Measurements from ENCODE around the gene RAB12.
"Not testable (repeated sequence)": the region's sequence is repeated elsewhere in the genome, so short reads cannot be mapped to it uniquely, and the experiment has no call there.

Gene RAB12

GRCh38 chr18:8608795-8609658 is at the start of gene RAB12:
Gene RAB12 (plus strand): TSS chr18:8609437. CDS start chr18:8609440, 3 bp downstream.
- DNase-seq: peak; percentile 88

DNA sequence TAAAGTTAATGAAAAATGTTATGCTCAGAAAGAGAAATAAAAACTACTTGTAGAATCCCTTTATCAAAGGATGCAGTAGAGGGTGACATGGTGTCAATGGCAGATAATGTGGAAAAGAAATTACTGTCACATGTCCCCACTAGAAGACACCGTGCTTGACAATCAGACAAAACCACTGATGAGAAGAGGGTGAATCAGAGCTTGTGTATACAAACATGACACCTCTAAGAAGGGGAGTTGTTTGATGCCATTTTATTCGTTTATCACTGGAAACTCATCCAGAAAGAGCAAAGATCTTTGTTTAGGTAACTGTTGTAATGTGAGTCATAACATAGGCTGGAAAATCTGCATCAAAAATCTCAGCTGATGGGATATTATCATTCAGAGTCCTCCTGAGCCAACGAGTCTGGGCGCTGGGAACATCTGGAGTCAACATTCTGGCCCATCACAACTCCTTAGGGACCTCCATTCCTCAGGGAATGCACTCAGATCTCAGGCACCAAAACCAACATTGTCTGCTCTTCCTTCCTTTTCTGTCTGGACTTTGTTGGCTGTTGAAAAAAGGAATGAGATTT is 49.5 kb upstream of the RAB12 start:
- no peak for DNase-seq

DNA sequence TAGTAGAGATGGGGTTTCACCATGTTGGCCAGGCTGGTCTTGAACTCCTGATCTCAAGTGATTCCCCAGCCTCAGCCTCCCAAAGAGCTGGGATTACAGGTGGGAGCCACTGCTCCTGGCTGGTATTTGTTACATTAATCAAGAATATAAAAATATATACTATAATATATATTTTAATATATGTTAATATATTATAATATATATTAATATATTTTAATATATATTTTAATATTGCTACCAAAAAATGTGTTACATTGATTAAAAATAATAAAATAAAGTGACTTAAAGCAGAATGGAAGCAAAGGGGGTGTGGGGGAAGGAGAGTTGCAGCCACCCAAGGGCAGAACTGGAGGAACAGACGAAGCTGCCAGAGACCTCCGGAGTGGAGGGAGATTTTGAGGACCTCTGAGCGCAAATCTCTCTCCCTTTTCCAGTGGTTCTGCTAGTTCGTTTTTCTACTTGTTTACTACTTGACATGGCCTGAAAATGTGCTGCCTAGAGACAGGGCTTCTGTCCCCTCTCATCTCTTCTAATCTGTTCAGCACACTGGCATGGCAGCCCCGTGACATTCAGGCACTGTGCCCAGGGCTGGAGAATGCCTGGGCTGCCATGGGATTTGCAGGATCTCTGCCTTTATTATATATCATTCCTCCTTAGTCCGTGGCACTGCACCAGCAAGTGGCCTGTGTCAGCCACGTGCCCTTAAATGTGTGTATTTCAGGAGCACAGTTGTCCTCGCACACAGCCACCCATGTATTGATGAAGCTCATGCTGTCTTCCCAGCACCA is 47.9 kb upstream of the RAB12 start:
- no peak for DNase-seq

- DNase-seq: no peak
Measured at GRCh38 chr18:8562070-8562469, 47.2 kb upstream of the RAB12 start.

- no peak for DNase-seq
Measured at GRCh38 chr18:8562919-8563318, 46.3 kb upstream of the RAB12 start.

- DNase-seq: no peak
Measured at GRCh38 chr18:8571399-8571798, 37.8 kb upstream of the RAB12 start.

- not testable (repeated sequence) for DNase-seq
Measured at GRCh38 chr18:8573766-8574165, 35.5 kb upstream of the RAB12 start.

DNA sequence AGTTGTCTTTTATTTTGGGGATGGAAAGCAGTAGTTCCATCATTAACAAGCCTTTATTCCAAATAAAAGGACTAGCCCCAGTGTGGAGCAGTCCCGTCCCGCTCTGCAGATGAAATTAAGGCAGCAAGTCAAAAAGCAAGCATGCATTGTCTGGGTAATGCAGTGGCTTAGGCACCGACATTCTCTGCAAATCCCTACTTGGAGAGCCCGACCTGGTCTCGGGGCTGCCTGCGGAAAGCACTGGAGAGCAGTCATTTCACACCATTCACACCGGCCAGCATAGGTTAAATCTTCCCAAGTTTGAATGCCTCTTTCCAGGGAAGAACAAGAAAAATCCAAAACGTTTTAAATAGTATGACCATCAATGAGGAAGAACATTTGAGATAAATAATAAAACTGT is 24.4 kb upstream of the RAB12 start:
- no peak for DNase-seq

GRCh38 chr18:8586941-8587340 is 22.3 kb upstream of the RAB12 start:
- no peak for DNase-seq

DNA sequence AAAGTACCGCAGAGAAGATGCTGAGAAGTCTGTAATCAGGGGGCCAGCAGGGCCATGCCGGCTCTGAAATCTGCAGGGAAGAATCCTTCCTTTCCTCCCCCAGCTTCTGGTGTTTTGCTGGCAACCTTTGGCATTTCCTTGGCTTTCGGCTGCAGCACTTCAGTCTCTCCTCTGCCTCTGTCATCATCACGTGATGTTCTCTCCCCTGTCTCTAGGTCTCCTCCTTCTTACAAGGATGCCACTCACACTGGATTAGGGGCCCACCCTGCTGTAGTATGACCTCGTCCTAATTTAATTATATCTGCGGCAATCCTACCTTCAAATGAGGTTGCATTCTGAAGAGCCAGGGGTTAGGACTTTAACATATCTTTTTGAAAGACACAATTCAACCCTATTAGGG is 13.8 kb upstream of the RAB12 start:
- no peak for DNase-seq

DNA sequence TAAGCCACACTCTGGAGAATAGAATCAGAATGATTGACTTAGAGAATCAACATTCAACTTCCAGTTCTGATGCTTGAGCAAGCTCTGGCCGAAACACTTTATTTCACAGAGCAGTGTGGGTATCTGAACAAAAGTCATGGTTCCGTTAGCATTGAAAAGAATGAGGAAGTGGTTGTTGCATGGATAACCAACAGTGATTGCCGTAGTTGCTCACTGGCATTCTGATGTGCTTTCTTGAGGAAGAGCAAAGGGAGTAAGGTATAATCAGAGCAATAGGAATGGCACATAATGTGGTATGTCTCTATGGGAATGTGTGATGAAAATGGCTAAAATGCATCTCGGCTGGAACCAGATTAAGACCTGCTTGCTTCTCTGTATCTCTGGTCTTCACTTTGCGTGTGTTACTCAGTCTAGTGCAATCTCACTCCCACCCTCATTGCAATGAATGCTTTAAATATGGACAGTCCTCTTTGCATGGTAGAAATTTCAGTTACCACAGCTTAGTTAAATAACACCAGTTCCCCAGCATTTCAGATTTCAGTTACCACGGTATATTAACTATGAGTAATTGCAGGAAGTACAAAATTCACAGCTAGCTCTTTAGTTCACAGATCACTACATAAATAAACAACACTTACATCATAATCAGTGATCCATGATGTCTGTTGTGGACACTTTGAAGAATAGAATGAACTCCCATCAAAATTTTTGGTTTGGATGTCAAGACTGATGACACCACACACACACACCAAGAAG is 7.8 kb upstream of the RAB12 start:
- DNase-seq: no peak

DNA sequence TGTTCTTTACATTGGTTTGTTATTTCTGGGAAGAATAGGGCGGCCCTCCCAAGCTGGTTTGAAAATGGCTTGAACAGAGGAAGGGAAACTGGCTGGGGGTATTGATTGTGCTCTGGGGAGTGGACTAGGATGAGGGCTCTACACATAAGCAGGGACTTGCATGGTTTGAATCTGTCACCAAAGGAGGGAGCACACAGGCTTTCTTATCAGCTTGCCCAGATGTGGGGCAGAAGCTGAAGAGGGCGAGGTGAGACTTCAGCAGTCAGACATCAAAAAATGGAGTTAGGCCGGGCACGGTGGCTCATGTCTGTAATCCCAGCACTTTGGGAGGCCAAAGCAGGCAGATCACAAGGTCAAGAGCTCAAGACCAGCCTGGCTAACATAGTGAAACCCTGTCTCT is 7.2 kb upstream of the RAB12 start:
- no peak for DNase-seq

DNA sequence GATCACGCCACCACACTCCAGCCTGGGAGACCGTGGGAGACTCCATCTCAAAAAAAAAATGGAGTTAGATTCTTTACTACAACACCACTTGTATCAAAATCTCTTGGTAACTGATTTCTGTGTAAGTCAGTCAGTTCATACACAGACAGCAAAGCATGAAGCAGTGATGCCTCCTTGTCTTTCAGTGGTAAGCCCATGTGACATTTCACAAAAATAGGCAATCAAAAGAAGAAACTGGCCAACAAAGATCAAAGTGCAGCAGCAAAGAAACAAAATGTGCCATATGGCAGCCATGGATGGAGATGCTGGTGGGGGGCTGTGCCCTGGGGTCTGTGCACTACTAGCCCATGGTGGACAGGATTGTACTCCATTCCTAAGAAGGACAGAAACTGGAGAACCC is 6.7 kb upstream of the RAB12 start:
- no peak for DNase-seq

- DNase-seq: no peak
Measured at GRCh38 chr18:8603663-8604520, 5.3 kb upstream of the RAB12 start.

GRCh38 chr18:8605974-8606373 is 3.3 kb upstream of the RAB12 start:
- no peak for DNase-seq

DNA sequence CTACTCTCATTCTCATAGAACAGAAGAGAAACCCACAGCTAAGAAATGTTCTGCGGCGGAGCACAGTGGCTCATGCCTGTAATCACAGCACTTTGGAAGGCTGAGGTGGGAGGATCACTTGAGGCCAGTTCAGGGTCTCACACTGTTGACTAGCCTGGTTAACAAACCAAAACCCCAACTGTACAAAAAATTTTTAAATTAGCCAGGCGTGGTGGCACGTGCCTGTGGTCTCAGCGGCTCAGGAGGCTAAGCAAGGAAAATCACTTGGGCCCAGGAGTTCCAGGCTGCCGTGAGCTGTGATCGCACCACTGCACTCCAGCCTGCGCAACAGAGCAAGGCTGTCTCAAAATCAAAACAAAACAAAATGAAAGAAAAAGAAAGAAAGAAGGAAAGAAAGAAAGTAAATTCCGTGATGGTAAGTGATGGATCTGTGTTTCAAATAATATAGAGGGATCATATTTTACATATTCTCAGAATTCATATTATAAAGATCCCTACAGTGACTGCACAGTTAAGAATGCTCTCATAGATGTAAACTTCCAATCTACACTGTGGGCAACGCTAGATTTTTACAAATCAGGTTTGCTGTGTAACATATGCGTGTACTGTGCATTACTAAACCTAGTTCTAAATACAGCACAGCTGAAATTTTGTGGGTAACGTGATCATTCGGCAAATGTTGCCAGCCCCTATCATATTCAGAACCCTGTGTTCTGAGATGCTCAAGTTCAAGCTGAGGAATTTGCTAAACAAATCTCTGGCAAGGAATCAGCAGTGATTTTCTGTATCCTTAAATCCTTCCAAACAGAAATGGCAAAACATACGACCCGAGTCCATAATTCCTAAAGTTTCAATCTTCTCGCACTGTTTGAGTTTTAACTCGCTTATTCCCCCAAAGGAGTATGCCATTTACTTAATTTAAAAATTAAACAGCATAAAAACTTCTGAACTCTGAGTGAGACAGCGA is 1.2 kb upstream of the RAB12 start:
- DNase-seq: no peak

DNA sequence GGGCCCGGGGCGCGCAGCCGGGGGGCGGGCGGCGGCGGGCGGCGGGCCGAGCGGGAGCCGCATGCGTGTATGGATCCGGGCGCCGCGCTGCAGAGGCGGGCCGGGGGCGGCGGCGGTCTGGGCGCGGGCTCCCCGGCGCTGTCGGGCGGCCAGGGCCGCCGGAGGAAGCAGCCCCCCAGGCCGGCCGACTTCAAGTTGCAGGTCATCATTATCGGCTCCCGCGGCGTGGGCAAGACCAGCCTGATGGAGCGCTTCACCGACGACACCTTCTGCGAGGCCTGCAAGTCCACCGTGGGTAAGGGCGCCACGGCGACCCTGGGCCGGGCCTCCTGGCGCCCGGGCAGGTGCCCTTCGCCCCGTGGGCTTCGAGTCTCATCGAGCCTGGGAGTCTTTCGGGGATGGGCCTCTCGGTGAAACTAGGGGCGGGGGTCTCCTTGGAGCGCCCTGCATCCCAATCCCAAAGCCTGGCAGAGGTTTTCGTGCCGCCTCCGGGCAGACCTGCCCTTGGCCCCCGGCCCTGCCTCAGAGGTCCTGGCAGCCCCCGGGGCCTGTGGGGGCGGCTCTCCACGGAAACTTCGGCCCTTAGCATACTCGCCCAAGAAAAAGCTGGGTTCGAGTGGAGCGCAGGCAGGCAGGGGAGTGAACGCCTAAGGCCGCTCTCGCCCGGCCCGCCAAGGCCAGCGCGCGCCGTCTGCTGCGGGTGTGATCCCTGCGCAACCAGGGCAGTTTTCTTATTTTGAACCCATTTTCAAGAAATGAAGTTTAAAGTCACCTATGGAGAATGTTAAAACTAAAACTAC is 622 bp downstream of the RAB12 start:
- DNase-seq: peak; percentile 10

GRCh38 chr18:8610459-8610851 is 1.2 kb downstream of the RAB12 start:
- peak; percentile 42 for DNase-seq

- DNase-seq: no peak
Measured at GRCh38 chr18:8611916-8612576, 2.8 kb downstream of the RAB12 start.
